ENCODE measurements around the gene TBCE. TPM values are rescaled to one million over a fixed set of nuclear protein-coding genes. Genes with fewer than 3 reads are reported as not detected.

Gene TBCE
- total and polyA plus RNA-seq, 9 of the 15 experiments (the other 6 are each of a cell fraction or from before 2014, with no cell fraction given) = 52.6 to 92.1 (median 82.1) TPM

DNA sequence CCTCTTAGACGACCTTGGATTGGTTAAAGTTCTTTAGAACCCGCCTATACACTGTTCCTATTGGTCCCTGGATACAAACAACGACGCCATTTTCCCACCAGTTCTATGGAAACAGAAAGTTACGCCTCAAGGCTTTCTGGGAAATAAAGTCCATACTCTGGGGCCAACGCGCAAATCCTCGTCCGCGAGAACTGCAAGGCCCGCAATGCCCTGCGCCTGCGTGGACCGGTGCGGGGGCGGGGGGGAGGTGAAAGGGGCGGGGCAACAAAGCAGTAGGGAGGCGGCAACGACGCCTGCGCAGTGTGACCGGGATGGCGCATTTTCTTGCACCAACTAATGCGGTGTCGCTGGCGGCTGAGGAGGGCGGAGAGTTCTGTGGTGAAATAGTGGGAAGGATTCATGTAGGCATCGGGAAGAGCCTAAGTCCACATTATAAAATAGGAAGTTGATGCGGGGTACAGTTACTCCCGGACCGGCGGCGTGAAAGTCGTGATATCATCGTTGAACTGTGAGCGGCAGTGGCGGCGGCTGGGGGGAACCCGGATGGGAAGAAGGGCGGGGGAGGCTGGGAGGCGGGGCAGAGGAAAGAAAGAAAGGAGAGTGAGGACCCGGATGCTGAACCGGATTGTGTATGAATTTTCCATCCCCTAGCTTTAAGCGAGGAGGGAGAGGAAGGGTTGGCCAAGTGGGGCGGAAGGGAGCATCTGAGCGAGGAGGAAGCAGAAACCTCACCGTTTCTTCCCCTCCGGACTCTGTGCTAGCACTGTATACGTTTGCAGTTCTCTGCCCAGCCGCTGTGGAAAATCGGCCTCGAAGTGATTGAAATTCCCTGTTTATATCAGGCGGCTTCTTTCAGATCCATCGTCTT is 38.7 kb upstream of the TBCE start, which contains the start of gene GGPS1 (continued):
- TF ChIP-seq, protein P1, sequence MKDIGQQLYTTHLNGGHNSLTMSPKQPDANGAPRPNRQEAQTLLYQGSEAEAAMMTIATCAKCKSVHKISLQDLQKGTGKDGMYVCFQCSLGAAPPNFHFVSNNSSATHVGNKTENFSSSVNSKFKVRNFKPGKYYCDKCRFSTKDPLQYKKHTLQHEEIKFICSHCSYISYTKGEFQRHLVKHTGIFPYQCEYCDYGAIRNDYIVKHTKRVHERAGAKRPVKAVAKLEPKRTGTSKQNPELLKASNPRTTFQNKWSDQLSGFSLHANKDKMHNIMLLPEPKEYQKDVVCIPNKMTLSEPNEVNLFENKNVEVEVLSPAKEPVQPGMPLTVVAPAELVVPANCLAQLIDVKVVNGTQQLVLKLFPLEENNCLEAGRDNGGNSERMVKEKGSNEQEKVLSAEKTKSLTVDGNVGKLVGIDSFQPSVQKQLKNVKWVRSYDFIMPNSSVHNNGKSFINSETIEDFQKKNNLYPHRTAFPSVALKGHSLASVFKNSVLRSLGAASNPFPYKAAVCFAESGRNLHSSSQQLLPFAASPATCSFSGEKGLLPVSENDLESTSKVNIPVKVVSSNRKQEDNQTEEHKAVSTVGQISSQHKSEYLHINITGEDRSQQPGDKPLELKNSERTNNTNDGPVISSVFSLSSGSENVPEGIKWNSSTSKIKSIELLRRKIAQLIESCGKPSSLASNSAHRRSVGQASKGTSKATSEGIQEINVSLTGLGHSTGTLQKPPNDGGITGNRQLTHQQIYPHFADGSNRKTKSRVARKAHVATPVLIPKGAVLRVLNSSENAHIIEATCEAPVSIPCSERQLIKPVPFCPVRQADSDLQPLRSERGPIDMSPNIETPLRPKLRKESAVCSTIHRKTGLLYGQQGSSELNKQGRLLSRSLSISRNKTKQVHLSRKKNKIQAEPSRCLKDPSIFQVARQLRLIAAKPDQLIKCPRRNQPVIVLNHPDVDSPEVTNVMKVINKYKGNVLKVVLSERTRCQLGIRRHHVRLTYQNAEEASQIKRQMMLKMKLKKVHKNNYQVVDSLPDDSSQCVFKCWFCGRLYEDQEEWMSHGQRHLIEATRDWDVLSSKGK (CRISPR knock-in tag; IDR thresholded peaks at IDR 0.05) = no peak
- no peak for TF ChIP-seq STAG1 (CRISPR knock-in tag; IDR thresholded peaks at IDR 0.05; ENCODE audit: borderline replicate concordance)
- TF ChIP-seq, protein P2, sequence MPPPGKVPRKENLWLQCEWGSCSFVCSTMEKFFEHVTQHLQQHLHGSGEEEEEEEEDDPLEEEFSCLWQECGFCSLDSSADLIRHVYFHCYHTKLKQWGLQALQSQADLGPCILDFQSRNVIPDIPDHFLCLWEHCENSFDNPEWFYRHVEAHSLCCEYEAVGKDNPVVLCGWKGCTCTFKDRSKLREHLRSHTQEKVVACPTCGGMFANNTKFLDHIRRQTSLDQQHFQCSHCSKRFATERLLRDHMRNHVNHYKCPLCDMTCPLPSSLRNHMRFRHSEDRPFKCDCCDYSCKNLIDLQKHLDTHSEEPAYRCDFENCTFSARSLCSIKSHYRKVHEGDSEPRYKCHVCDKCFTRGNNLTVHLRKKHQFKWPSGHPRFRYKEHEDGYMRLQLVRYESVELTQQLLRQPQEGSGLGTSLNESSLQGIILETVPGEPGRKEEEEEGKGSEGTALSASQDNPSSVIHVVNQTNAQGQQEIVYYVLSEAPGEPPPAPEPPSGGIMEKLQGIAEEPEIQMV (tag; conservative IDR thresholded peaks at IDR 0.05; ENCODE audit: low read depth) = no peak
- TF ChIP-seq, protein P3, sequence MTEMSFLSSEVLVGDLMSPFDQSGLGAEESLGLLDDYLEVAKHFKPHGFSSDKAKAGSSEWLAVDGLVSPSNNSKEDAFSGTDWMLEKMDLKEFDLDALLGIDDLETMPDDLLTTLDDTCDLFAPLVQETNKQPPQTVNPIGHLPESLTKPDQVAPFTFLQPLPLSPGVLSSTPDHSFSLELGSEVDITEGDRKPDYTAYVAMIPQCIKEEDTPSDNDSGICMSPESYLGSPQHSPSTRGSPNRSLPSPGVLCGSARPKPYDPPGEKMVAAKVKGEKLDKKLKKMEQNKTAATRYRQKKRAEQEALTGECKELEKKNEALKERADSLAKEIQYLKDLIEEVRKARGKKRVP (CRISPR knock-in tag; IDR thresholded peaks at IDR 0.05) = peak; percentile 42; the same call in 1 of the 2 replicates
- TF ChIP-seq, protein P4, sequence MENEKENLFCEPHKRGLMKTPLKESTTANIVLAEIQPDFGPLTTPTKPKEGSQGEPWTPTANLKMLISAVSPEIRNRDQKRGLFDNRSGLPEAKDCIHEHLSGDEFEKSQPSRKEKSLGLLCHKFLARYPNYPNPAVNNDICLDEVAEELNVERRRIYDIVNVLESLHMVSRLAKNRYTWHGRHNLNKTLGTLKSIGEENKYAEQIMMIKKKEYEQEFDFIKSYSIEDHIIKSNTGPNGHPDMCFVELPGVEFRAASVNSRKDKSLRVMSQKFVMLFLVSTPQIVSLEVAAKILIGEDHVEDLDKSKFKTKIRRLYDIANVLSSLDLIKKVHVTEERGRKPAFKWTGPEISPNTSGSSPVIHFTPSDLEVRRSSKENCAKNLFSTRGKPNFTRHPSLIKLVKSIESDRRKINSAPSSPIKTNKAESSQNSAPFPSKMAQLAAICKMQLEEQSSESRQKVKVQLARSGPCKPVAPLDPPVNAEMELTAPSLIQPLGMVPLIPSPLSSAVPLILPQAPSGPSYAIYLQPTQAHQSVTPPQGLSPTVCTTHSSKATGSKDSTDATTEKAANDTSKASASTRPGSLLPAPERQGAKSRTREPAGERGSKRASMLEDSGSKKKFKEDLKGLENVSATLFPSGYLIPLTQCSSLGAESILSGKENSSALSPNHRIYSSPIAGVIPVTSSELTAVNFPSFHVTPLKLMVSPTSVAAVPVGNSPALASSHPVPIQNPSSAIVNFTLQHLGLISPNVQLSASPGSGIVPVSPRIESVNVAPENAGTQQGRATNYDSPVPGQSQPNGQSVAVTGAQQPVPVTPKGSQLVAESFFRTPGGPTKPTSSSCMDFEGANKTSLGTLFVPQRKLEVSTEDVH (IDR thresholded peaks at IDR 0.05; ENCODE audit: low read depth, partially characterized antibody) = peak; percentile 81
- no peak for TF ChIP-seq ZNF668 (CRISPR knock-in tag; IDR thresholded peaks at IDR 0.05)
- no peak for TF ChIP-seq POLR3A (IDR thresholded peaks at IDR 0.05; ENCODE audit: borderline replicate concordance, extremely low read depth, insufficient read depth, insufficient read length)
- TF ChIP-seq, protein P5, sequence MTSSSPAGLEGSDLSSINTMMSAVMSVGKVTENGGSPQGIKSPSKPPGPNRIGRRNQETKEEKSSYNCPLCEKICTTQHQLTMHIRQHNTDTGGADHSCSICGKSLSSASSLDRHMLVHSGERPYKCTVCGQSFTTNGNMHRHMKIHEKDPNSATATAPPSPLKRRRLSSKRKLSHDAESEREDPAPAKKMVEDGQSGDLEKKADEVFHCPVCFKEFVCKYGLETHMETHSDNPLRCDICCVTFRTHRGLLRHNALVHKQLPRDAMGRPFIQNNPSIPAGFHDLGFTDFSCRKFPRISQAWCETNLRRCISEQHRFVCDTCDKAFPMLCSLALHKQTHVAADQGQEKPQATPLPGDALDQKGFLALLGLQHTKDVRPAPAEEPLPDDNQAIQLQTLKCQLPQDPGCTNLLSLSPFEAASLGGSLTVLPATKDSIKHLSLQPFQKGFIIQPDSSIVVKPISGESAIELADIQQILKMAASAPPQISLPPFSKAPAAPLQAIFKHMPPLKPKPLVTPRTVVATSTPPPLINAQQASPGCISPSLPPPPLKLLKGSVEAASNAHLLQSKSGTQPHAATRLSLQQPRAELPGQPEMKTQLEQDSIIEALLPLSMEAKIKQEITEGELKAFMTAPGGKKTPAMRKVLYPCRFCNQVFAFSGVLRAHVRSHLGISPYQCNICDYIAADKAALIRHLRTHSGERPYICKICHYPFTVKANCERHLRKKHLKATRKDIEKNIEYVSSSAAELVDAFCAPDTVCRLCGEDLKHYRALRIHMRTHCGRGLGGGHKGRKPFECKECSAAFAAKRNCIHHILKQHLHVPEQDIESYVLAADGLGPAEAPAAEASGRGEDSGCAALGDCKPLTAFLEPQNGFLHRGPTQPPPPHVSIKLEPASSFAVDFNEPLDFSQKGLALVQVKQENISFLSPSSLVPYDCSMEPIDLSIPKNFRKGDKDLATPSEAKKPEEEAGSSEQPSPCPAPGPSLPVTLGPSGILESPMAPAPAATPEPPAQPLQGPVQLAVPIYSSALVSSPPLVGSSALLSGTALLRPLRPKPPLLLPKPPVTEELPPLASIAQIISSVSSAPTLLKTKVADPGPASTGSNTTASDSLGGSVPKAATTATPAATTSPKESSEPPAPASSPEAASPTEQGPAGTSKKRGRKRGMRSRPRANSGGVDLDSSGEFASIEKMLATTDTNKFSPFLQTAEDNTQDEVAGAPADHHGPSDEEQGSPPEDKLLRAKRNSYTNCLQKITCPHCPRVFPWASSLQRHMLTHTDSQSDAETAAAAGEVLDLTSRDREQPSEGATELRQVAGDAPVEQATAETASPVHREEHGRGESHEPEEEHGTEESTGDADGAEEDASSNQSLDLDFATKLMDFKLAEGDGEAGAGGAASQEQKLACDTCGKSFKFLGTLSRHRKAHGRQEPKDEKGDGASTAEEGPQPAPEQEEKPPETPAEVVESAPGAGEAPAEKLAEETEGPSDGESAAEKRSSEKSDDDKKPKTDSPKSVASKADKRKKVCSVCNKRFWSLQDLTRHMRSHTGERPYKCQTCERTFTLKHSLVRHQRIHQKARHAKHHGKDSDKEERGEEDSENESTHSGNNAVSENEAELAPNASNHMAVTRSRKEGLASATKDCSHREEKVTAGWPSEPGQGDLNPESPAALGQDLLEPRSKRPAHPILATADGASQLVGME (CRISPR knock-in tag; IDR thresholded peaks at IDR 0.05) = no peak
